ENCODE measurements around the gene USP6NL. TPM values are rescaled to one million over a fixed set of nuclear protein-coding genes. Genes with fewer than 3 reads are reported as not detected.

The USP6NL gene
- total and polyA plus RNA-seq, 2 of the 13 experiments (the other 11 are each of a cell fraction or from before 2014, with no cell fraction given): 10.5 to 22.9 TPM

GRCh38 chr10:11563936-11564335, 47.5 kb downstream of the USP6NL start:
- DNase-seq (ENCODE audit: low spot score): no peak
- no peak overlapping the region for H3K4me2 ChIP-seq (ENCODE audit: low read depth, low read length)
- peaks cover 90% of the 10 kb centered on the region for H3K79me2 ChIP-seq (ENCODE audit: insufficient read depth, low read length)
- peaks cover 44% of the 10 kb centered on the region for H3K4me1 ChIP-seq (ENCODE audit: insufficient read depth, low read length)
- POLR2A ChIA-PET: no interaction called here
- intact Hi-C loops (cut with micrococcal nuclease; ENCODE audit: unreplicated experiment): loop anchor here (5.0 kb wide), 1 partner anchor 42 kb away; no protein-coding TSS in a partner anchor
- CTCF ChIA-PET (ENCODE audit: low intra/inter-chr PET ratio, low total read pairs): no interaction called here
- H3K9me3 ChIP-seq (ENCODE audit: low read length): no peaks in the 10 kb centered on the region
- H3K9ac ChIP-seq (ENCODE audit: insufficient read depth, low read depth, low read length): no peak overlapping the region
- no peaks in the 10 kb centered on the region; a peak in 1 of 5 replicates for H3K36me3 ChIP-seq (replicated peaks in 1 of 2; ENCODE audit: control insufficient read depth in 1 of 2, insufficient read depth in 2 of 2, low read length in 2 of 2)
- peaks cover 12% of the 10 kb centered on the region for H4K20me1 ChIP-seq (ENCODE audit: insufficient read depth, low read length)
- TF ChIP-seq BRCA1 (CRISPR knock-in tag; IDR thresholded peaks at IDR 0.05) (no peak), MIXL1 (CRISPR knock-in tag; IDR thresholded peaks at IDR 0.05) (no peak), JUNB (CRISPR knock-in tag; IDR thresholded peaks at IDR 0.05; ENCODE audit: borderline replicate concordance) (no peak), SIX1 (CRISPR knock-in tag; IDR thresholded peaks at IDR 0.05; ENCODE audit: borderline replicate concordance) (no peak), SP140L (CRISPR knock-in tag; IDR thresholded peaks at IDR 0.05; ENCODE audit: borderline replicate concordance) (no peak)
- no peak overlapping the region for H3K4me3 ChIP-seq (replicated peaks in 1 of 3; ENCODE audit: insufficient read depth in 1 of 3, low read depth in 2 of 3, low read length in 3 of 3)
- FAIRE-seq: no peak
- no peak overlapping the region for H2AFZ ChIP-seq (ENCODE audit: low read length)
- no TSS peak for BruUV-seq (replicated peaks)
- no peak overlapping the region for H3K27ac ChIP-seq (ENCODE audit: extremely low read length, insufficient read depth, low read length)
- in situ Hi-C loops (cut with HindIII; ENCODE audit: extremely low pct_ligation_motif_present, low pct_unique_long_range_greater_than_20kb): no loop called here
- no peaks in the 10 kb centered on the region for H3K27me3 ChIP-seq (ENCODE audit: control insufficient read depth in 1 of 2, insufficient read depth in 2 of 2, low read length in 2 of 2)
- ATAC-seq: no peak
- 98% methylated on average over 2 of the region's 2 CpGs for WGBS (ENCODE audit: low lambda C conversion rate)

GRCh38 chr10:11562888-11563287, 48.6 kb downstream of the USP6NL start:
- in situ Hi-C loops (cut with HindIII; ENCODE audit: extremely low pct_ligation_motif_present, low pct_unique_long_range_greater_than_20kb) (no loop called here), intact Hi-C loops (cut with micrococcal nuclease; ENCODE audit: unreplicated experiment) (loop anchor here (5.0 kb wide), 1 partner anchor 41 kb away; no protein-coding TSS in a partner anchor)
- no peaks in the 10 kb centered on the region for H3K36me3 ChIP-seq (replicated peaks in 1 of 2; ENCODE audit: control insufficient read depth in 1 of 2, insufficient read depth in 2 of 2, low read length in 2 of 2)
- no peak overlapping the region for H3K4me2 ChIP-seq (ENCODE audit: low read depth, low read length)
- H3K27me3 ChIP-seq (ENCODE audit: control insufficient read depth in 1 of 2, insufficient read depth in 2 of 2, low read length in 2 of 2): no peaks in the 10 kb centered on the region
- H3K9ac ChIP-seq (ENCODE audit: insufficient read depth, low read depth, low read length): no peak overlapping the region
- H3K4me1 ChIP-seq (ENCODE audit: insufficient read depth, low read length): peaks cover 42% of the 10 kb centered on the region
- H3K27ac ChIP-seq (ENCODE audit: extremely low read length, insufficient read depth, low read length): no peak overlapping the region
- no peak overlapping the region for H2AFZ ChIP-seq (ENCODE audit: low read length)
- ATAC-seq (no peak), FAIRE-seq (no peak), DNase-seq (ENCODE audit: low spot score) (no peak)
- TF ChIP-seq, protein P1, sequence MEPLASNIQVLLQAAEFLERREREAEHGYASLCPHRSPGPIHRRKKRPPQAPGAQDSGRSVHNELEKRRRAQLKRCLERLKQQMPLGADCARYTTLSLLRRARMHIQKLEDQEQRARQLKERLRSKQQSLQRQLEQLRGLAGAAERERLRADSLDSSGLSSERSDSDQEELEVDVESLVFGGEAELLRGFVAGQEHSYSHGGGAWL (CRISPR knock-in tag; IDR thresholded peaks at IDR 0.05): no peak
- no peak for TF ChIP-seq ARID2 (CRISPR knock-in tag; IDR thresholded peaks at IDR 0.05; ENCODE audit: borderline replicate concordance)
- TF ChIP-seq SETDB1 (CRISPR knock-in tag; IDR thresholded peaks at IDR 0.05; ENCODE audit: borderline replicate concordance): no peak
- no peak for TF ChIP-seq DNMT1 (CRISPR knock-in tag; IDR thresholded peaks at IDR 0.05)
- H3K4me3 ChIP-seq (replicated peaks in 1 of 3; ENCODE audit: insufficient read depth in 1 of 3, low read depth in 2 of 3, low read length in 3 of 3): no peak overlapping the region
- CTCF ChIA-PET (ENCODE audit: low intra/inter-chr PET ratio, low total read pairs): no interaction called here
- POLR2A ChIA-PET: no interaction called here
- peaks cover 90% of the 10 kb centered on the region for H3K79me2 ChIP-seq (ENCODE audit: insufficient read depth, low read length)
- WGBS (ENCODE audit: low lambda C conversion rate): 41% methylated on average over 1 of the region's 1 CpG
- BruUV-seq (replicated peaks): no TSS peak
- peaks cover 9% of the 10 kb centered on the region for H4K20me1 ChIP-seq (ENCODE audit: insufficient read depth, low read length)
- H3K9me3 ChIP-seq (ENCODE audit: low read length): no peaks in the 10 kb centered on the region

Data from HepG2 (cell line).